K562 (cell line): ENCODE results near the gene TAS2R4. TPM values are rescaled to one million over a fixed set of nuclear protein-coding genes. Genes with fewer than 3 reads are reported as not detected.
A peak's percentile ranks its signal among the peaks of the same experiment; 100 is the strongest.

Experiments used
- ARHGAP35 ChIP-seq: fragments of 450-650 bp; IDR thresholded peaks from 2 replicates; pipeline ENCODE4 v1.6.1; 2018; ENCODE audit not compliant: partially characterized antibody
- CEBPB ChIP-seq: fragments of 450-650 bp; IDR thresholded peaks from 2 replicates; pipeline ENCODE4 v1.6.1; 2016; ENCODE audit warnings: missing genetic modification characterization, missing compliant biosample characterization
- KLF1 ChIP-seq: fragments of 450-650 bp; IDR thresholded peaks from 2 replicates; pipeline ENCODE4 v1.6.1; 2016; ENCODE audit warnings: missing genetic modification characterization, missing compliant biosample characterization
- MEIS2 ChIP-seq: fragments of 450-650 bp; IDR thresholded peaks from 2 replicates; pipeline ENCODE4 v1.6.1; 2014; ENCODE audit warnings: mild to moderate bottlenecking; ENCODE audit not compliant: partially characterized antibody
- NR4A1 ChIP-seq, 2 experiments: fragments of 250-450 bp in 1 of 2; fragments of 450-650 bp in 1 of 2; sonication (Bioruptor Pico) in 1 of 2; IDR thresholded peaks; 2 replicates each; pipeline versions ENCODE4 v1.4.0 to v1.6.1; 2016 to 2020; ENCODE audit warnings: mild to moderate bottlenecking in 2 of 2, missing compliant biosample characterization in 1 of 2, missing genetic modification characterization in 1 of 2, moderate library complexity in 1 of 2
- POLR2A ChIP-seq: fragments of 450-650 bp; conservative IDR thresholded peaks from 2 replicates; pipeline ENCODE4 v1.6.1; 2016
- POLR3A ChIP-seq: IDR thresholded peaks from 2 replicates; pipeline ENCODE4 v1.6.1; 2011; ENCODE audit warnings: borderline replicate concordance, mild to moderate bottlenecking, moderate library complexity; ENCODE audit not compliant: insufficient read length, insufficient read depth; ENCODE audit errors: extremely low read depth
- SIX5 ChIP-seq, 2 experiments: IDR thresholded peaks; 2 replicates each; pipeline ENCODE4 v1.6.1; 2011; ENCODE audit warnings: low read length in 2 of 2, borderline replicate concordance in 1 of 2, low read depth in 1 of 2, mild to moderate bottlenecking in 1 of 2, moderate library complexity in 1 of 2; ENCODE audit not compliant: insufficient read depth in 1 of 2
- SREBF2 ChIP-seq: sonication (generic); formaldehyde crosslinking; IDR thresholded peaks from 2 replicates; pipeline ENCODE4 v1.4.0; 2020; ENCODE audit warnings: mild to moderate bottlenecking, missing genetic modification reagents
- SRSF7 ChIP-seq: fragments of 200-400 bp; formaldehyde crosslinking; optimal IDR thresholded peaks from 2 replicates; pipeline ENCODE3; 2017; ENCODE audit warnings: mild to moderate bottlenecking, low read depth, low read length
- WHSC1 ChIP-seq: IDR thresholded peaks from one replicate; pipeline ENCODE4 v1.6.1; 2012; ENCODE audit warnings: low read length, control low read depth, inconsistent platforms
- ZBTB1 ChIP-seq: sonication (generic); formaldehyde crosslinking; IDR thresholded peaks from 2 replicates; pipeline ENCODE4 v1.8.1; 2023; ENCODE audit warnings: missing genetic modification reagents, low read depth, mild to moderate bottlenecking, borderline replicate concordance
- ZBTB8A ChIP-seq: fragments of 450-650 bp; IDR thresholded peaks from 2 replicates; pipeline ENCODE4 v1.6.1; 2018; ENCODE audit warnings: mild to moderate bottlenecking, moderate library complexity; ENCODE audit not compliant: partially characterized antibody
- polyA plus RNA-seq, 8 experiments: library from polyadenylated mRNA; depleted of rRNA in 4 of 8; stranded (reverse) in 5 of 8; unstranded in 3 of 8; fragments of >200 nt; fragmentation: Nextera tagmentation in 2 of 8; fragmentation: Illumina TruSeq in 1 of 8; extraction: Ambion mirVana in 2 of 8; extraction: Trizol in 1 of 8; gene quantifications; 2 replicates each; pipeline versions ENCODE4 v1.2.1 to v1.2.3, GENCODE V29; 2011 to 2014; ENCODE audit warnings: inconsistent platforms in 1 of 8, missing spikeins in 1 of 8
- total RNA-seq, 7 experiments: library from RNA; depleted of rRNA in 6 of 7; stranded (reverse); fragments of >200 nt in 6 of 7; fragmentation: Illumina TruSeq in 2 of 7; extraction: Trizol in 2 of 7; gene quantifications; 2 replicates each; pipeline versions ENCODE4 v1.2.1 to v1.2.3, GENCODE V29; 2011 to 2021; ENCODE audit warnings: low replicate concordance in 1 of 7
- TF ChIP-seq, protein P1 (sequence below), 2 experiments: fragments of 450-650 bp; formaldehyde crosslinking in 1 of 2; IDR thresholded peaks; 2 replicates each; pipeline versions ENCODE4 v1.4.0 to v1.6.1; 2014 to 2020; ENCODE audit warnings: mild to moderate bottlenecking in 2 of 2, borderline replicate concordance in 1 of 2, low read depth in 1 of 2
- TF ChIP-seq, protein P2 (sequence below): fragments of 200-400 bp; formaldehyde crosslinking; IDR thresholded peaks from 2 replicates; pipeline ENCODE4 v1.6.1; 2017; ENCODE audit warnings: mild to moderate bottlenecking, low read depth, low read length, moderate library complexity
- TF ChIP-seq, protein P3 (sequence below): sonication (generic); formaldehyde crosslinking; IDR thresholded peaks from 2 replicates; pipeline ENCODE4 v1.9.0; 2022; ENCODE audit warnings: mild to moderate bottlenecking, missing genetic modification reagents

TAS2R4 gene
- total and polyA plus RNA-seq, 9 of the 15 experiments (the other 6 are each of a cell fraction or from before 2014, with no cell fraction given), result 0.04 to 2.1 (median 0.68) TPM

DNA sequence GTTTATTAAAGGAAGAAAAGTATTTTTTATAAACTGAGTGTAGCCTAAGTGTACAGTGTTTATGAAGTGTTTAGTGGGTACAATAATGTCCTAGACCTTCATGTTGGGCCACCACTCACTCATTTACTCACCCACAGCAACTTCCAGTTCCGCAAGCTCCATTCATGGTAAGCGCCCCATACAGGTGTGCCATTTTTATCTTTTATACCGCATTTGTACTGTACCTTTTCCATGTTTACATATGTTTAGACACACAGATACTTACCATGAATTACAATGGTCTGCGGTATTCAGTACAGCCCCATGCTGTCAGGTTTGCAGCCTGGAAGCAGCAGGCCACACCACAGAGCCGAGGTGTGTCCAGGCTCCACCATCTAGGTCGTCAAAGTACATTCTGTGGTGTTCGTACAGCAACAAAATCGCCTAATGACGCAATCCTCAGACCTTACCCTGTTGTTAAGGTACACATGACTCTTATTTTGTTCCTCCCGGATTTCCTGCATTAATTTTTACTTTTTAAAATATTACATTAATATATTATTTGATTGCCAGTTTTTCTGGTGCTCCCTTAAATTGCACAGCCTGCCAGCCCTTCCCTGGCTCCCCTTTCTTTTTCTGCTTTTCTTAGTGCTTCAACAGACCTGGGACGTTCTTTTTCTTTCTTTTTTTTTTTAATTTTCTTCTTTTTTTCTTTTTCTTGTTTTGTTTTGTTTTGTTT lies 39.2 kb upstream of the TAS2R4 start (continued):
- TF ChIP-seq, protein P1, sequence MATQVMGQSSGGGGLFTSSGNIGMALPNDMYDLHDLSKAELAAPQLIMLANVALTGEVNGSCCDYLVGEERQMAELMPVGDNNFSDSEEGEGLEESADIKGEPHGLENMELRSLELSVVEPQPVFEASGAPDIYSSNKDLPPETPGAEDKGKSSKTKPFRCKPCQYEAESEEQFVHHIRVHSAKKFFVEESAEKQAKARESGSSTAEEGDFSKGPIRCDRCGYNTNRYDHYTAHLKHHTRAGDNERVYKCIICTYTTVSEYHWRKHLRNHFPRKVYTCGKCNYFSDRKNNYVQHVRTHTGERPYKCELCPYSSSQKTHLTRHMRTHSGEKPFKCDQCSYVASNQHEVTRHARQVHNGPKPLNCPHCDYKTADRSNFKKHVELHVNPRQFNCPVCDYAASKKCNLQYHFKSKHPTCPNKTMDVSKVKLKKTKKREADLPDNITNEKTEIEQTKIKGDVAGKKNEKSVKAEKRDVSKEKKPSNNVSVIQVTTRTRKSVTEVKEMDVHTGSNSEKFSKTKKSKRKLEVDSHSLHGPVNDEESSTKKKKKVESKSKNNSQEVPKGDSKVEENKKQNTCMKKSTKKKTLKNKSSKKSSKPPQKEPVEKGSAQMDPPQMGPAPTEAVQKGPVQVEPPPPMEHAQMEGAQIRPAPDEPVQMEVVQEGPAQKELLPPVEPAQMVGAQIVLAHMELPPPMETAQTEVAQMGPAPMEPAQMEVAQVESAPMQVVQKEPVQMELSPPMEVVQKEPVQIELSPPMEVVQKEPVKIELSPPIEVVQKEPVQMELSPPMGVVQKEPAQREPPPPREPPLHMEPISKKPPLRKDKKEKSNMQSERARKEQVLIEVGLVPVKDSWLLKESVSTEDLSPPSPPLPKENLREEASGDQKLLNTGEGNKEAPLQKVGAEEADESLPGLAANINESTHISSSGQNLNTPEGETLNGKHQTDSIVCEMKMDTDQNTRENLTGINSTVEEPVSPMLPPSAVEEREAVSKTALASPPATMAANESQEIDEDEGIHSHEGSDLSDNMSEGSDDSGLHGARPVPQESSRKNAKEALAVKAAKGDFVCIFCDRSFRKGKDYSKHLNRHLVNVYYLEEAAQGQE (IDR thresholded peaks at IDR 0.05; ENCODE audit: borderline replicate concordance), result no peak
- TF ChIP-seq, protein P1 (CRISPR knock-in tag; IDR thresholded peaks at IDR 0.05; ENCODE audit: low read depth), result no peak
- no peak for TF ChIP-seq SIX5 (IDR thresholded peaks at IDR 0.05; ENCODE audit: borderline replicate concordance in 1 of 2, insufficient read depth in 1 of 2, low read depth in 1 of 2, low read length in 2 of 2)
- TF ChIP-seq NR4A1 (CRISPR knock-in tag; IDR thresholded peaks at IDR 0.05), result no peak
- no peak for TF ChIP-seq NR4A1 (tag; IDR thresholded peaks at IDR 0.05)
- no peak for TF ChIP-seq ARHGAP35
- TF ChIP-seq SREBF2 (CRISPR knock-in tag), result no peak
- no peak for TF ChIP-seq SRSF7
- TF ChIP-seq POLR2A, result no peak
- TF ChIP-seq ZBTB1 (CRISPR knock-in tag), result no peak
- TF ChIP-seq ZBTB8A, result no peak
- TF ChIP-seq, protein P2, sequence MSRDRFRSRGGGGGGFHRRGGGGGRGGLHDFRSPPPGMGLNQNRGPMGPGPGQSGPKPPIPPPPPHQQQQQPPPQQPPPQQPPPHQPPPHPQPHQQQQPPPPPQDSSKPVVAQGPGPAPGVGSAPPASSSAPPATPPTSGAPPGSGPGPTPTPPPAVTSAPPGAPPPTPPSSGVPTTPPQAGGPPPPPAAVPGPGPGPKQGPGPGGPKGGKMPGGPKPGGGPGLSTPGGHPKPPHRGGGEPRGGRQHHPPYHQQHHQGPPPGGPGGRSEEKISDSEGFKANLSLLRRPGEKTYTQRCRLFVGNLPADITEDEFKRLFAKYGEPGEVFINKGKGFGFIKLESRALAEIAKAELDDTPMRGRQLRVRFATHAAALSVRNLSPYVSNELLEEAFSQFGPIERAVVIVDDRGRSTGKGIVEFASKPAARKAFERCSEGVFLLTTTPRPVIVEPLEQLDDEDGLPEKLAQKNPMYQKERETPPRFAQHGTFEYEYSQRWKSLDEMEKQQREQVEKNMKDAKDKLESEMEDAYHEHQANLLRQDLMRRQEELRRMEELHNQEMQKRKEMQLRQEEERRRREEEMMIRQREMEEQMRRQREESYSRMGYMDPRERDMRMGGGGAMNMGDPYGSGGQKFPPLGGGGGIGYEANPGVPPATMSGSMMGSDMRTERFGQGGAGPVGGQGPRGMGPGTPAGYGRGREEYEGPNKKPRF, result no peak
- no peak for TF ChIP-seq WHSC1
- TF ChIP-seq CEBPB (tag), result peak; percentile 92
- TF ChIP-seq, protein P3, sequence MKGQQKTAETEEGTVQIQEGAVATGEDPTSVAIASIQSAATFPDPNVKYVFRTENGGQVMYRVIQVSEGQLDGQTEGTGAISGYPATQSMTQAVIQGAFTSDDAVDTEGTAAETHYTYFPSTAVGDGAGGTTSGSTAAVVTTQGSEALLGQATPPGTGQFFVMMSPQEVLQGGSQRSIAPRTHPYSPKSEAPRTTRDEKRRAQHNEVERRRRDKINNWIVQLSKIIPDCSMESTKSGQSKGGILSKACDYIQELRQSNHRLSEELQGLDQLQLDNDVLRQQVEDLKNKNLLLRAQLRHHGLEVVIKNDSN (CRISPR knock-in tag), result no peak
- no peak for TF ChIP-seq KLF1 (tag)
- no peak for TF ChIP-seq POLR3A
- TF ChIP-seq MEIS2, result no peak
